HepG2 (cell line): Measurements from ENCODE around the gene NOXO1. TPM values are rescaled to one million over a fixed set of nuclear protein-coding genes. Genes with fewer than 3 reads are reported as not detected.
A peak's percentile ranks its signal among the peaks of the same experiment; 100 is the strongest.

Source experiments
- ATAC-seq: fragments of 200-7000 bp; cut with Tn5 transposase; 3 replicates; pipeline ENCODE4 v1.9.1; 2020; ENCODE audit warnings: mild to moderate bottlenecking, moderate library complexity
- BruUV-seq: library from RNA; stranded (reverse); fragments of 400-500 nt; replicated peaks from 2 replicates; lab custom pipeline; 2021; lab: Mats Ljungman, UMichigan
- CTCF ChIA-PET: fragments of 300-600 bp; formaldehyde crosslinking; extraction: SDS; loops from one replicate; lab custom pipeline; 2021; ENCODE audit warnings: low total read pairs, inconsistent platforms, low intra/inter-chr PET ratio; lab: Yijun Ruan, JAX
- POLR2A ChIA-PET: fragments of 350-600 bp; sonication (Branson Sonifier 250); formaldehyde crosslinking; loops from one replicate; lab custom pipeline; 2020; ENCODE audit warnings: antibody characterized with exemption, inconsistent platforms; lab: Yijun Ruan, JAX
- DNase-seq: peaks from one replicate; pipeline ENCODE4 v3.0.0-alpha.2; 2015; ENCODE audit warnings: low spot score
- FAIRE-seq: peaks from 3 replicates; lab custom pipeline; 2011; peaks lifted over from hg19 to GRCh38; lab: Jason Lieb, UNC
- H2AFZ ChIP-seq: one replicate; pipeline ENCODE4 v1.6.1; 2011; ENCODE audit warnings: low read length, inconsistent platforms
- H3K27ac ChIP-seq: fragments of 300-600 bp; 3 replicates; pipeline ENCODE4 v1.8.0; 2011; ENCODE audit warnings: mixed run types, mild to moderate bottlenecking, mixed read lengths, low read length, inconsistent platforms; ENCODE audit not compliant: insufficient read depth; ENCODE audit errors: extremely low read length
- H3K27me3 ChIP-seq, 2 experiments: fragments of 200-600 bp in 1 of 2; 2 replicates in 1 of 2; 3 replicates in 1 of 2; pipeline versions ENCODE4 v1.6.0 to v1.8.0; 2011; ENCODE audit warnings: low read length in 2 of 2, mild to moderate bottlenecking in 2 of 2, moderate library complexity in 2 of 2, inconsistent platforms in 1 of 2; ENCODE audit not compliant: insufficient read depth in 2 of 2, control insufficient read depth in 1 of 2
- H3K36me3 ChIP-seq, 2 experiments: fragments of 200-600 bp in 1 of 2; replicated peaks in 1 of 2; 2 replicates in 1 of 2; 3 replicates in 1 of 2; pipeline versions ENCODE4 v1.5.1 to v1.8.0; 2011; ENCODE audit warnings: low read length in 2 of 2, inconsistent platforms in 1 of 2; ENCODE audit not compliant: insufficient read depth in 2 of 2, control insufficient read depth in 1 of 2
- H3K4me1 ChIP-seq: 2 replicates; pipeline ENCODE4 v1.5.1; 2012; ENCODE audit warnings: low read length, inconsistent platforms; ENCODE audit not compliant: insufficient read depth
- H3K4me2 ChIP-seq: 2 replicates; pipeline ENCODE4 v1.6.0; 2011; ENCODE audit warnings: low read depth, low read length, inconsistent platforms
- H3K4me3 ChIP-seq, 3 experiments: fragments of 200-600 bp in 1 of 3; sonication (generic), shearing (Covaris generic) in 1 of 3; replicated peaks in 1 of 3; 2 replicates each; pipeline ENCODE4 v1.5.1; 2011 to 2016; ENCODE audit warnings: low read length in 3 of 3, inconsistent platforms in 2 of 3, low read depth in 2 of 3, mild to moderate bottlenecking in 2 of 3, control low read depth in 1 of 3, mixed read lengths in 1 of 3; ENCODE audit not compliant: insufficient read depth in 1 of 3
- H3K79me2 ChIP-seq: one replicate; pipeline ENCODE4 v1.6.1; 2011; ENCODE audit warnings: low read length, inconsistent platforms; ENCODE audit not compliant: insufficient read depth
- H3K9ac ChIP-seq: 2 replicates; pipeline ENCODE4 v1.6.0; 2011; ENCODE audit warnings: mild to moderate bottlenecking, low read depth, low read length, inconsistent platforms; ENCODE audit not compliant: insufficient read depth
- H3K9me3 ChIP-seq: 2 replicates; pipeline ENCODE4 v1.5.1; 2012; ENCODE audit warnings: mild to moderate bottlenecking, low read length
- H4K20me1 ChIP-seq: 2 replicates; pipeline ENCODE4 v1.6.0; 2011; ENCODE audit warnings: inconsistent platforms, mild to moderate bottlenecking, low read length, moderate library complexity; ENCODE audit not compliant: insufficient read depth
- BHLHE40 ChIP-seq: IDR thresholded peaks from 2 replicates; pipeline ENCODE4 v1.6.1; 2011; ENCODE audit warnings: low read length, improper control_type of control experiment
- GFI1 ChIP-seq: sonication (generic); formaldehyde crosslinking; IDR thresholded peaks from 2 replicates; pipeline ENCODE4 v1.5.0; 2020; ENCODE audit warnings: missing genetic modification reagents, mild to moderate bottlenecking, borderline replicate concordance
- HMGA1 ChIP-seq: sonication (generic); formaldehyde crosslinking; conservative IDR thresholded peaks from 2 replicates; pipeline ENCODE4 v1.4.0; 2020; ENCODE audit warnings: missing genetic modification reagents
- NFKB2 ChIP-seq: sonication (generic); formaldehyde crosslinking; IDR thresholded peaks from 2 replicates; pipeline ENCODE4 v1.4.0; 2020; ENCODE audit warnings: missing genetic modification reagents, borderline replicate concordance
- ZNF550 ChIP-seq: sonication (generic); formaldehyde crosslinking; IDR thresholded peaks from 2 replicates; pipeline ENCODE4 v1.4.0; 2020; ENCODE audit warnings: mild to moderate bottlenecking, missing genetic modification reagents, borderline replicate concordance
- ZNF782 ChIP-seq: sonication (generic); formaldehyde crosslinking; IDR thresholded peaks from 2 replicates; pipeline ENCODE4 v1.4.0; 2020; ENCODE audit warnings: missing genetic modification reagents, mild to moderate bottlenecking, borderline replicate concordance
- WGBS: methylation state at CpG from one replicate; pipeline ENCODE4 v1.1.6; 2017; ENCODE audit warnings: low lambda C conversion rate; 5-methylcytosine and 5-hydroxymethylcytosine counted together
- in situ Hi-C: cut with HindIII; loops from 2 replicates; pipeline ENCODE4 v1.10.0; 2017; ENCODE audit warnings: low pct_unique_long_range_greater_than_20kb; ENCODE audit not compliant: extremely low pct_ligation_motif_present
- intact Hi-C: fragments of 100-400 bp; cut with micrococcal nuclease; formaldehyde crosslinking; loops from one replicate; pipeline ENCODE4 v1.10.0; 2022; ENCODE audit not compliant: unreplicated experiment
- polyA plus RNA-seq, 8 experiments: library from polyadenylated mRNA; depleted of rRNA in 3 of 8; stranded (reverse) in 7 of 8; unstranded in 1 of 8; fragments of >200 nt; fragmentation: Illumina TruSeq in 4 of 8; extraction: Trizol in 4 of 8; gene quantifications; 2 replicates each; pipeline versions ENCODE4 v1.2.1 to v1.2.3, GENCODE V29; 2011 to 2016; ENCODE audit warnings: low read depth in 4 of 8, missing spikeins in 1 of 8, mixed read lengths in 1 of 8; ENCODE audit not compliant: insufficient read depth in 1 of 8
- total RNA-seq, 5 experiments: library from RNA; depleted of rRNA; stranded (reverse); fragments of >200 nt; fragmentation: Illumina TruSeq; extraction: Trizol; gene quantifications; 2 replicates each; pipeline ENCODE4 v1.2.3, GENCODE V29; 2016; ENCODE audit warnings: low read depth in 1 of 5
- TF ChIP-seq, protein P1 (sequence below): sonication (generic); formaldehyde crosslinking; IDR thresholded peaks from 2 replicates; pipeline ENCODE4 v1.5.0; 2020; ENCODE audit warnings: mild to moderate bottlenecking, missing genetic modification reagents, moderate library complexity
- TF ChIP-seq, protein P2 (sequence below): sonication (generic); formaldehyde crosslinking; IDR thresholded peaks from 2 replicates; pipeline ENCODE4 v1.4.0; 2020; ENCODE audit warnings: mild to moderate bottlenecking, low read depth, missing genetic modification reagents

The NOXO1 gene
- total and polyA plus RNA-seq, 2 of the 13 experiments (the other 11 are each of a cell fraction or from before 2014, with no cell fraction given): 0.69 to 1.4 TPM

DNA sequence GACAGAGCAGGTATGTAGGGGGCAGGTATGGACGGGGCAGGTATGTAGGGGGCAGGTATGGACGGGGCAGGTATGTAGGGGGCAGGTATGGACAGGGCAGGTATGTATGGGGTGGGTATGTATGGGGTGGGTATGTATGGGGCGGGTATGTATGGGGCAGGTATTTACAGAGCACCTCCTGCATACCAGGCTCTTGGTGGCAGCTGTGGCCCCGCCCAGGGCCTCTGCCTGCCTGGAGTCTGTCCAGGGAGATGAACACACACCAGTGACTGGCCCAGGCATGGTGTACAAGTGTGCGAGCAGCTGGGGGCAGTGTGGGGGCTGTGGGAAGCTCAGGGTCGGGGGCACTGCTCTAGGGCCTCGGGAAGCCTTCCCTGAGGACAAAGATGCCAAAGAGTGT lies 31.2 kb downstream of the NOXO1 start:
- BruUV-seq: no TSS peak
- Histone ChIP-seq H3K27me3 (peaks cover 3 to 23% of the 10 kb centered on the region in 2 experiments; a peak in 4 of 5 replicates), H3K27ac (no peak overlapping the region), H3K9me3 (no peaks in the 10 kb centered on the region), H3K4me1 (peaks cover 38% of the 10 kb centered on the region), H3K36me3 (no peaks in the 10 kb centered on the region), H3K9ac (no peak overlapping the region), H3K4me3 (no peak overlapping the region; a peak in 1 of 6 replicates), H3K79me2 (no peaks in the 10 kb centered on the region), H4K20me1 (no peaks in the 10 kb centered on the region), H2AFZ (no peak overlapping the region), H3K4me2 (peak overlapping the region; percentile 32; the same call in 1 of the 2 replicates)
- no peak for FAIRE-seq
- intact Hi-C loops: no loop called here
- in situ Hi-C loops: no loop called here
- ChIA-PET POLR2A (interaction anchor here (3.4 to 3.6 kb wide), 2 partner anchors 10 to 15 kb away, joined by 26 to 27 read pairs; partner anchors contain the start of gene RPS2), CTCF (no interaction called here)
- DNase-seq: no peak
- ATAC-seq: peak; percentile 37
- 11% methylated on average over 4 of the region's 7 CpGs for WGBS
- TF ChIP-seq, protein P1, sequence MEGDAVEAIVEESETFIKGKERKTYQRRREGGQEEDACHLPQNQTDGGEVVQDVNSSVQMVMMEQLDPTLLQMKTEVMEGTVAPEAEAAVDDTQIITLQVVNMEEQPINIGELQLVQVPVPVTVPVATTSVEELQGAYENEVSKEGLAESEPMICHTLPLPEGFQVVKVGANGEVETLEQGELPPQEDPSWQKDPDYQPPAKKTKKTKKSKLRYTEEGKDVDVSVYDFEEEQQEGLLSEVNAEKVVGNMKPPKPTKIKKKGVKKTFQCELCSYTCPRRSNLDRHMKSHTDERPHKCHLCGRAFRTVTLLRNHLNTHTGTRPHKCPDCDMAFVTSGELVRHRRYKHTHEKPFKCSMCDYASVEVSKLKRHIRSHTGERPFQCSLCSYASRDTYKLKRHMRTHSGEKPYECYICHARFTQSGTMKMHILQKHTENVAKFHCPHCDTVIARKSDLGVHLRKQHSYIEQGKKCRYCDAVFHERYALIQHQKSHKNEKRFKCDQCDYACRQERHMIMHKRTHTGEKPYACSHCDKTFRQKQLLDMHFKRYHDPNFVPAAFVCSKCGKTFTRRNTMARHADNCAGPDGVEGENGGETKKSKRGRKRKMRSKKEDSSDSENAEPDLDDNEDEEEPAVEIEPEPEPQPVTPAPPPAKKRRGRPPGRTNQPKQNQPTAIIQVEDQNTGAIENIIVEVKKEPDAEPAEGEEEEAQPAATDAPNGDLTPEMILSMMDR (CRISPR knock-in tag): peak; percentile 27
- TF ChIP-seq, protein P2, sequence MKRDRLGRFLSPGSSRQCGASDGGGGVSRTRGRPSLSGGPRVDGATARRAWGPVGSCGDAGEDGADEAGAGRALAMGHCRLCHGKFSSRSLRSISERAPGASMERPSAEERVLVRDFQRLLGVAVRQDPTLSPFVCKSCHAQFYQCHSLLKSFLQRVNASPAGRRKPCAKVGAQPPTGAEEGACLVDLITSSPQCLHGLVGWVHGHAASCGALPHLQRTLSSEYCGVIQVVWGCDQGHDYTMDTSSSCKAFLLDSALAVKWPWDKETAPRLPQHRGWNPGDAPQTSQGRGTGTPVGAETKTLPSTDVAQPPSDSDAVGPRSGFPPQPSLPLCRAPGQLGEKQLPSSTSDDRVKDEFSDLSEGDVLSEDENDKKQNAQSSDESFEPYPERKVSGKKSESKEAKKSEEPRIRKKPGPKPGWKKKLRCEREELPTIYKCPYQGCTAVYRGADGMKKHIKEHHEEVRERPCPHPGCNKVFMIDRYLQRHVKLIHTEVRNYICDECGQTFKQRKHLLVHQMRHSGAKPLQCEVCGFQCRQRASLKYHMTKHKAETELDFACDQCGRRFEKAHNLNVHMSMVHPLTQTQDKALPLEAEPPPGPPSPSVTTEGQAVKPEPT (CRISPR knock-in tag): no peak

DNA sequence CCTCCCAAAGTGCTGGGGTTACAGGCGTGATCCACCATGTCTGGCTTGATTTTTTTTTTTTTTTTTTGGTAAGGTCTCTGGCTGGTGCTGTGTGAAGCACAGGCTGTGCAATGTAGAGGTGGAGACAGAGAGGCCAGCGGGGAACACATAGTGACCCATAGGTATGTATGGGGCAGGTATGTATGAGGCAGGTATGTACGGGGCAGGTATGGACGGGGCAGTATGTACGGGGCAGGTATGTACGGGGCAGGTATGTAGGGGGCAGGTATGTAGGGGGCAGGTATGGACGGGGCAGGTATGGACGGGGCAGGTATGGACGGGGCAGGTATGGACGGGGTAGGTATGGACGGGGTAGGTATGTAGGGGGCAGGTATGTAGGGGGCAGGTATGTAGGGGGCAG lies 31.8 kb downstream of the NOXO1 start:
- in situ Hi-C loops (no loop called here), intact Hi-C loops (no loop called here)
- Histone ChIP-seq H3K36me3 (no peaks in the 10 kb centered on the region), H3K9ac (no peak overlapping the region), H3K4me2 (no peak overlapping the region), H2AFZ (no peak overlapping the region), H3K27me3 (peaks cover 3 to 19% of the 10 kb centered on the region in 2 experiments; a peak in 4 of 5 replicates), H3K4me3 (no peak overlapping the region), H3K4me1 (peaks cover 33% of the 10 kb centered on the region), H3K9me3 (no peaks in the 10 kb centered on the region), H3K79me2 (no peaks in the 10 kb centered on the region), H3K27ac (no peak overlapping the region), H4K20me1 (no peaks in the 10 kb centered on the region)
- WGBS: 77% methylated on average over 11 of the region's 11 CpGs
- POLR2A ChIA-PET: interaction anchor here (3.4 to 3.6 kb wide), 2 partner anchors 9 to 15 kb away, joined by 26 to 27 read pairs; partner anchors contain the start of gene RPS2
- ATAC-seq (no peak), DNase-seq (no peak), FAIRE-seq (no peak)
- no peak for TF ChIP-seq HMGA1 (CRISPR knock-in tag)
- no peak for TF ChIP-seq ZNF782
- TF ChIP-seq NFKB2 (CRISPR knock-in tag): no peak
- TF ChIP-seq GFI1: no peak
- TF ChIP-seq BHLHE40: no peak
- no peak for TF ChIP-seq ZNF550
- CTCF ChIA-PET: no interaction called here
- no TSS peak for BruUV-seq
